ENCODE data around the gene VIM.

VIM gene

DNA sequence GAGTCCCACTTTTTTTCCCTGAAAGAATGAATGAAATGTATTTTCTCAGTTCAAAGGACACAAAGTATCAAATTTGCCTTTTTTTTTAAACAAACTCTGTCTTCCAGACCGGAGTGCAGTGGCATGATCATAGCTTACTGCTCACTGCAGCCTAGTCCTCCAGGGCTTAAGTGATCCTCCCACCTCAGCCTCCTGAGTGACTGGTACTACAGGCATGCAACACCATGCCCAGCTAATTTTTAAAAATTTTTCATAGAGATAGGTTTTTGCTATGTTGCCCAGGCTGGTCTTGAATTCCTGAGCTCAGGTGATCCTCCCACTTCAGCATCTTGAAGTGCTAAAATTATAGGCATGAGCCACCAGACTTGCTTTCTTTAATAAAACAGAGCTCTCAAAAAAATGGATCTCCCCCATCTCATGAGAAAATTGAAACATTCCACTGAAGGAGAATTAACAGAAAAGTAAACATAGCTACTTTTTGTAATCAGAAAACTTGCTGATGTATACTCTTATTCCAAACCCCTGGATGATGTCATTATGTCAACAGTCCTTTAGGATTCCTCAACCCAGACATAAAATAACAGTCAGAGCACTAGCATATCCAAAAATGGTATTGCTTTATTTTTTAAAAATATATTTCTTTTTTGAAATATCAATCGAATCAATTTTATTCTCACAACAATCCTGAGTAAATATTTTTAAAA, 14.2 kb upstream of the VIM start:
- peak; percentile 74 for DNase-seq (ENCODE audit: low read depth)
- TF ChIP-seq, protein P1, sequence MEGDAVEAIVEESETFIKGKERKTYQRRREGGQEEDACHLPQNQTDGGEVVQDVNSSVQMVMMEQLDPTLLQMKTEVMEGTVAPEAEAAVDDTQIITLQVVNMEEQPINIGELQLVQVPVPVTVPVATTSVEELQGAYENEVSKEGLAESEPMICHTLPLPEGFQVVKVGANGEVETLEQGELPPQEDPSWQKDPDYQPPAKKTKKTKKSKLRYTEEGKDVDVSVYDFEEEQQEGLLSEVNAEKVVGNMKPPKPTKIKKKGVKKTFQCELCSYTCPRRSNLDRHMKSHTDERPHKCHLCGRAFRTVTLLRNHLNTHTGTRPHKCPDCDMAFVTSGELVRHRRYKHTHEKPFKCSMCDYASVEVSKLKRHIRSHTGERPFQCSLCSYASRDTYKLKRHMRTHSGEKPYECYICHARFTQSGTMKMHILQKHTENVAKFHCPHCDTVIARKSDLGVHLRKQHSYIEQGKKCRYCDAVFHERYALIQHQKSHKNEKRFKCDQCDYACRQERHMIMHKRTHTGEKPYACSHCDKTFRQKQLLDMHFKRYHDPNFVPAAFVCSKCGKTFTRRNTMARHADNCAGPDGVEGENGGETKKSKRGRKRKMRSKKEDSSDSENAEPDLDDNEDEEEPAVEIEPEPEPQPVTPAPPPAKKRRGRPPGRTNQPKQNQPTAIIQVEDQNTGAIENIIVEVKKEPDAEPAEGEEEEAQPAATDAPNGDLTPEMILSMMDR (conservative IDR thresholded peaks at IDR 0.05; ENCODE audit: control insufficient read depth, insufficient read depth, low read depth, low read length) = no peak
- no peak overlapping the region for H3K4me3 ChIP-seq (ENCODE audit: control insufficient read depth, low read depth, low read length)

DNA sequence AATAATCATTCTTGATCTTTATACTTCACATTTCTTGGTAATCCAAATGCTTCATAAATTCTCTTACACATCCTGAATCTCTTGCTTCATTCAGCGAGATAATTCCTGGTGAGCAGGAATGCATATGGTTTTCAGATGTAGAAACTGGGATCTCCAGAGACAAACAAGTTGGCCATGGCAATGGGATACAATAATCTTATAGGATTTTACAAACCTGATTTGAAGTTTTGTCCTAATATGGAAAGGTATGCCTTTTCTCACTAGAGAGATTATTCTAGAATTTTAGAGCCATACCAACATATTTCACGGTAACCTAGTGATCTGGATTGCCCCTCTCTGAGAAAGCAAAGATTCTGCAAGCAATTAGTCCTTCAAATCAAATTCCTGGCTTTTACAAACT, 13.5 kb upstream of the VIM start:
- TF ChIP-seq, protein P1 (conservative IDR thresholded peaks at IDR 0.05; ENCODE audit: control insufficient read depth, insufficient read depth, low read depth, low read length) = no peak
- H3K4me3 ChIP-seq (ENCODE audit: control insufficient read depth, low read depth, low read length) = peak overlapping the region; percentile 55
- peak; percentile 67 for DNase-seq (ENCODE audit: low read depth)

DNA sequence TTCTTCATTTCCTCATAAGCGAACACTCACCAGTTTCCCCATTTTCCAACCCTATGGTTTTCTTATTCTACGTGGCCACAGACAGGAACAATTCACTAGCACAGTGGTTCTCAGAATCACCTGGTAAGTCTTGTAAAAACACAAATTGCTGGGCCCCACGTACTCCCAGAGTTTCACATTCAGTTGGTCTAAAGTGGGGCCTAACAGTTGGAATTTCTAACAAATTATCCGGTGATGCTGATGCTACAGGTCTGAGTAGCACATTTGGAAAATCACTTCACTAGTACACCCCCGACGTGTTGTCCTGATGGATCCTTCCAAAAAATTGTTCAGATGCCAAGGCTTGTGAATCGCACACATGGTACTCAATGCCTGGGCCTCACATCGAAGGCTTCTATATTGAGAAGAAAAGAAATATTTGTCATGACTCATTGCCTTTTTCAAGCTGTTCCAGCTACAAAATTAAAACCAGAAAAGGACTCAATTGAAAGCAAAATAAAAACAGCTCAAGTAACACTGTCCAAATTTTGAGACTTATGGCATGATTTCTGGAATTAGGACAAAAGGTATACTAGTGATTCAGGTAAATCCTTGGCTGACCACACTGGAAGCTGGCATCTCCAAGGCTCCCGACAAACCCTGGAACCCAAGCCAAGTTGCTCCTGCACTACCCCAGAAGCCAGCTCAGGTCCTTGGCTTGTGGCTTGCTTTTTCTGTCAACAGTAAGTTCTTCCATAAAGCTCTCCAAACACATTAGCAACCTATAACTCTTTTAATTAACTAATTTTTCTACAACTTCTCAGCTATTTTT, 12.9 kb upstream of the VIM start:
- DNase-seq (ENCODE audit: low read depth) = peak; percentile 99
- TF ChIP-seq, protein P1 (conservative IDR thresholded peaks at IDR 0.05; ENCODE audit: control insufficient read depth, insufficient read depth, low read depth, low read length) = no peak
- peak overlapping the region; percentile 55 for H3K4me3 ChIP-seq (ENCODE audit: control insufficient read depth, low read depth, low read length)

DNA sequence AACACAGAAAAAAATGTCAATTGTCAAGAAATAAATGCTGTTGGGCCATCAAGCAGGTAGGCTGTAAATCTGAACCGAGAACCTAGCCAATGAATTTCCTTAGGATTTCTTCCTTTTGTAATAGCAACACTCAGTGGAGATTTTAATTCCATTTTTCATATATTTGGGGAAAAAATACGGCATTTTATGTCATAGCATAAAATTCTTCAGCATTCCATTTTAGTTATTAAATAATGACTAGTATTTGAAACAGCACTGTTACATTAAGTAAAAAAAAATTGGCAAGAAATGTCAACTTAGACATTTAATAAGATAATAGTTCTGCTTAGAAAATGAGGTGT, 12.3 kb upstream of the VIM start:
- no peak for DNase-seq (ENCODE audit: low read depth)
- TF ChIP-seq, protein P1 (conservative IDR thresholded peaks at IDR 0.05; ENCODE audit: control insufficient read depth, insufficient read depth, low read depth, low read length) = no peak
- peak overlapping the region; percentile 38 for H3K4me3 ChIP-seq (ENCODE audit: control insufficient read depth, low read depth, low read length)

DNA sequence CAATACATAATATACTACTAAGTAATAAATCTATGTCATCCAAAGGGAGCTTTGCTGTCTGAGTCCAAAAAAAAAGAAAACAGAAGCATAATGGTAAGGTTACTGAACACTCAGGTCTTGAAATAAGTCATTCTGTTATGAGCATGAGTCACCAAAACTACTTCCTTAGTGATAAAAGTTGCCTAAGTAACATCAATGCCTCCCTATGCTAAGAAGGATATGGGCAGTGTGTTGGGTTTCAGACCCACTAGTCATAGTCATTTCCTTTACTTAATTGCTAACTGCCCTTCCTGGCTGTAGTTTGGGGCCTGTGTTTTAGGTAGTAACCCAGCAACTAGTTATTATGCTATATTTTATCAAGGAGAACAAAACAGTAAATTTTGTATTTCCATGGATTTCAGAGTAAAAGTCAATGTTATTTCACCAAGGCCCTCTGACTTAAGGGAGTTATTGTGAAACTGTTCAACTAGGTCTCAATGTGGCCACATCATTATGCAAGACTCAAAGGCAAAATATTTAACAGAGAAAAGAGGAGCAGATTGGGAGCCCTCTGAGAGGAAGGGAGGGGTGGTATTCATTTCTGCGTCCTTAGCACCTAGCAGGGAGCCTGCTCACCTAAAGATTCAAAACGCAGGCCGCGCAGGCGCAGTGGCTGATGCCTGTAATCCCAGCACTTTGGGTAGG, 11.7 kb upstream of the VIM start:
- TF ChIP-seq, protein P1 (conservative IDR thresholded peaks at IDR 0.05; ENCODE audit: control insufficient read depth, insufficient read depth, low read depth, low read length) = no peak
- H3K4me3 ChIP-seq (ENCODE audit: control insufficient read depth, low read depth, low read length) = peak overlapping the region; percentile 38
- DNase-seq (ENCODE audit: low read depth) = peak; percentile 99

DNA sequence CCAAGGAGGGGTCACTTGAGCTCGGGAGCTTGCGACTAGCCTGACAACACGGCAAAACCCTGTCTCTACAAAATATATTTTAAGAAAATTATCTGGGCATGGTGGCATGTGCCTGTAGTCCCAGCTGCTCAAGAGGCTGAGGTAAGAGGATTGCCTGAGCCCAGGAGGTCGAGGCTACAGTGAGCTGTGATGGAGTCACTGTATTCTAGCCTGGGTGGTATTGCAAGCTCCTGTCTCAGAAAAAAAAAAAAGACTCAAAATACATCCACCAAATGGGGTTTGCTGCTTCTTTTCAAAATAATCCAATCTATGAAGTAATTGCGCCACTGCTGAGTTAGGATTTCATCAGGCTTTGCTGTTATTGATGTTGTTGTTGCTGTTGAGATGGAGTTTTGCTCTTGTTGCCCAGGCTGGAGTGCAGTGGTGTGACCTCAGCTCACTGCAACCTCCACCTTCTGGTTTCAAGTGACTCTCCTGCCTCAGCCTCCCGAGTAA, 11.1 kb upstream of the VIM start:
- H3K4me3 ChIP-seq (ENCODE audit: control insufficient read depth, low read depth, low read length) = no peak overlapping the region
- DNase-seq (ENCODE audit: low read depth) = peak; percentile 64
- TF ChIP-seq, protein P1 (conservative IDR thresholded peaks at IDR 0.05; ENCODE audit: control insufficient read depth, insufficient read depth, low read depth, low read length) = no peak

Measured in fibroblast of mammary gland (primary cell).